OCI-LY3 (cell line): Measurements from ENCODE around the gene PIGW.

Source experiments
- EZH2phosphoT487 ChIP-seq: fragments of 200-600 bp; shearing (Covaris generic); IDR thresholded peaks from 2 replicates; pipeline ENCODE4 v1.6.1; 2018; ENCODE audit warnings: antibody characterized with exemption, mixed run types, low read depth
- TF ChIP-seq, protein P1 (sequence below): fragments of 200-600, 300-600 bp; sonication (generic); IDR thresholded peaks from 2 replicates; pipeline ENCODE4 v1.5.1; 2014; ENCODE audit warnings: antibody characterized with exemption, low read length, low read depth

DNA sequence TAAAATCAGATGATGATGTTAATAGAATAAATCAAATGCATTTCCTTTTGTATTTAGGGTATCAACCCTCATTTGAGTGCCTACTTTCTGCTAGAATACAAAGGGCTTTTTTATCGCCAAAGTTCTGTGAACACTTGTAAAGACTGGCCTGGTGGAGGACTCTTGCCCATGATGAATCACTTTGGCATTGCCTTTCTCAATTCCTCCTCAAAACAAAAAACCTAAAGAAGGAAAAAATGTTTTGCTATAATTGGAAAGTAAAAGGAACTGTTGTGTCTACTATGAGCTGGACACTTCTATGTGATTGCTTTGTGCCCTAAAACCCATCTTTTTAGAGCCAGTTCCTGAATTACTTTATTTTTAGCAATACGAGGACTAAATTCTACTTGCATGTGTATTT is 43.9 kb downstream of the PIGW start:
- TF ChIP-seq, protein P1, sequence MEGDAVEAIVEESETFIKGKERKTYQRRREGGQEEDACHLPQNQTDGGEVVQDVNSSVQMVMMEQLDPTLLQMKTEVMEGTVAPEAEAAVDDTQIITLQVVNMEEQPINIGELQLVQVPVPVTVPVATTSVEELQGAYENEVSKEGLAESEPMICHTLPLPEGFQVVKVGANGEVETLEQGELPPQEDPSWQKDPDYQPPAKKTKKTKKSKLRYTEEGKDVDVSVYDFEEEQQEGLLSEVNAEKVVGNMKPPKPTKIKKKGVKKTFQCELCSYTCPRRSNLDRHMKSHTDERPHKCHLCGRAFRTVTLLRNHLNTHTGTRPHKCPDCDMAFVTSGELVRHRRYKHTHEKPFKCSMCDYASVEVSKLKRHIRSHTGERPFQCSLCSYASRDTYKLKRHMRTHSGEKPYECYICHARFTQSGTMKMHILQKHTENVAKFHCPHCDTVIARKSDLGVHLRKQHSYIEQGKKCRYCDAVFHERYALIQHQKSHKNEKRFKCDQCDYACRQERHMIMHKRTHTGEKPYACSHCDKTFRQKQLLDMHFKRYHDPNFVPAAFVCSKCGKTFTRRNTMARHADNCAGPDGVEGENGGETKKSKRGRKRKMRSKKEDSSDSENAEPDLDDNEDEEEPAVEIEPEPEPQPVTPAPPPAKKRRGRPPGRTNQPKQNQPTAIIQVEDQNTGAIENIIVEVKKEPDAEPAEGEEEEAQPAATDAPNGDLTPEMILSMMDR: no peak
- no peak for TF ChIP-seq EZH2phosphoT487
